ENCODE measurements around the gene HS3ST2. TPM values are rescaled to one million over a fixed set of nuclear protein-coding genes. Genes with fewer than 3 reads are reported as not detected.

HS3ST2 gene
- total RNA-seq, 1 experiment from 2014 or later = 0.24 TPM

GRCh38 chr16:22912654-22913053, 98.7 kb downstream of the HS3ST2 start:
- Histone ChIP-seq H3K9me3 (ENCODE audit: low read depth, low read length, poor library complexity, severe bottlenecking) (no peaks in the 10 kb centered on the region), H3K4me1 (ENCODE audit: insufficient read depth, low read length, poor library complexity, severe bottlenecking) (no peaks in the 10 kb centered on the region), H3K27me3 (replicated peaks; ENCODE audit: insufficient read depth, low read depth, low read length, poor library complexity) (peaks cover 13% of the 10 kb centered on the region), H3K27ac (ENCODE audit: low read depth, low read length, poor library complexity, severe bottlenecking) (no peak overlapping the region), H3K36me3 (ENCODE audit: insufficient read depth, low read length, poor library complexity, severe bottlenecking) (no peaks in the 10 kb centered on the region), H3K4me3 (ENCODE audit: low read depth, low read length, poor library complexity, severe bottlenecking) (no peak overlapping the region)
- ChIA-PET POLR2A (ENCODE audit: low non-redundant PET) (no interaction called here), CTCF (interaction anchor here (0.7 kb wide), 1 partner anchor 63 kb away, joined by 3 read pairs; no protein-coding TSS in a partner anchor)
- TF ChIP-seq EZH2 (IDR thresholded peaks at IDR 0.05; ENCODE audit: borderline replicate concordance, low read depth, low read length, poor library complexity, severe bottlenecking) (no peak), CTCF (conservative IDR thresholded peaks at IDR 0.05; ENCODE audit: low read depth, low read length) (no peak)
- no peak for DNase-seq (ENCODE audit: low spot score)
- no TSS peak for BruUV-seq (replicated peaks)
- intact Hi-C loops (cut with micrococcal nuclease; ENCODE audit: unreplicated experiment) = no loop called here

- ChIA-PET CTCF (no interaction called here), POLR2A (ENCODE audit: low non-redundant PET) (no interaction called here)
- Histone ChIP-seq H3K27ac (ENCODE audit: low read depth, low read length, poor library complexity, severe bottlenecking) (no peak overlapping the region), H3K4me1 (ENCODE audit: insufficient read depth, low read length, poor library complexity, severe bottlenecking) (no peaks in the 10 kb centered on the region), H3K36me3 (ENCODE audit: insufficient read depth, low read length, poor library complexity, severe bottlenecking) (no peaks in the 10 kb centered on the region), H3K4me3 (ENCODE audit: low read depth, low read length, poor library complexity, severe bottlenecking) (no peak overlapping the region), H3K9me3 (ENCODE audit: low read depth, low read length, poor library complexity, severe bottlenecking) (no peaks in the 10 kb centered on the region), H3K27me3 (replicated peaks; ENCODE audit: insufficient read depth, low read depth, low read length, poor library complexity) (peaks cover 13% of the 10 kb centered on the region)
- intact Hi-C loops (cut with micrococcal nuclease; ENCODE audit: unreplicated experiment) = no loop called here
- DNase-seq (ENCODE audit: low spot score) = no peak
- TF ChIP-seq CTCF (conservative IDR thresholded peaks at IDR 0.05; ENCODE audit: low read depth, low read length) (no peak), EZH2 (IDR thresholded peaks at IDR 0.05; ENCODE audit: borderline replicate concordance, low read depth, low read length, poor library complexity, severe bottlenecking) (no peak)
- no TSS peak for BruUV-seq (replicated peaks)
Measured at GRCh38 chr16:22915003-22915402, 101.0 kb downstream of the HS3ST2 start.

GRCh38 chr16:22923491-22923890, 109.5 kb downstream of the HS3ST2 start:
- no peak for TF ChIP-seq EZH2 (IDR thresholded peaks at IDR 0.05; ENCODE audit: borderline replicate concordance, low read depth, low read length, poor library complexity, severe bottlenecking)
- no peak for TF ChIP-seq CTCF (conservative IDR thresholded peaks at IDR 0.05; ENCODE audit: low read depth, low read length)
- Histone ChIP-seq H3K9me3 (ENCODE audit: low read depth, low read length, poor library complexity, severe bottlenecking) (no peaks in the 10 kb centered on the region), H3K4me3 (ENCODE audit: low read depth, low read length, poor library complexity, severe bottlenecking) (no peak overlapping the region), H3K27ac (ENCODE audit: low read depth, low read length, poor library complexity, severe bottlenecking) (no peak overlapping the region), H3K4me1 (ENCODE audit: insufficient read depth, low read length, poor library complexity, severe bottlenecking) (no peaks in the 10 kb centered on the region), H3K27me3 (replicated peaks; ENCODE audit: insufficient read depth, low read depth, low read length, poor library complexity) (peaks cover 40% of the 10 kb centered on the region), H3K36me3 (ENCODE audit: insufficient read depth, low read length, poor library complexity, severe bottlenecking) (no peaks in the 10 kb centered on the region)
- DNase-seq (ENCODE audit: low spot score) = no peak
- CTCF ChIA-PET = no interaction called here
- POLR2A ChIA-PET (ENCODE audit: low non-redundant PET) = no interaction called here
- intact Hi-C loops (cut with micrococcal nuclease; ENCODE audit: unreplicated experiment) = no loop called here
- no TSS peak for BruUV-seq (replicated peaks)
